Transverse colon (tissue), 4 donors: ENCODE data around the gene GSG1L.

Experiments
- EP300 ChIP-seq: sonication (generic); formaldehyde crosslinking; IDR thresholded peaks from one replicate; pipeline ENCODE4 v1.6.1; 2017; ENCODE audit warnings: antibody characterized with exemption, low read depth
- POLR2A ChIP-seq: fragments of 450-650 bp; IDR thresholded peaks from one replicate; pipeline ENCODE4 v1.6.1; 2016; ENCODE audit warnings: antibody characterized with exemption, mild to moderate bottlenecking, moderate library complexity
- POLR2AphosphoS5 ChIP-seq, 3 donors: sonication (generic); formaldehyde crosslinking; IDR thresholded peaks; one replicate each; pipeline ENCODE4 v1.6.1; 2016; ENCODE audit warnings: antibody characterized with exemption in 3 of 3
- TF ChIP-seq, protein P1 (sequence below), 5 experiments: fragments of 200-600 bp in 3 of 5; fragments of 450-650 bp in 2 of 5; sonication (generic) in 3 of 5; IDR thresholded peaks; 1 replicate in 2 of 5; 2 replicates in 3 of 5; pipeline ENCODE4 v1.5.1; 2016 to 2017; ENCODE audit warnings: antibody characterized with exemption in 5 of 5, inconsistent platforms in 3 of 5, mild to moderate bottlenecking in 2 of 5, moderate library complexity in 1 of 5

DNA sequence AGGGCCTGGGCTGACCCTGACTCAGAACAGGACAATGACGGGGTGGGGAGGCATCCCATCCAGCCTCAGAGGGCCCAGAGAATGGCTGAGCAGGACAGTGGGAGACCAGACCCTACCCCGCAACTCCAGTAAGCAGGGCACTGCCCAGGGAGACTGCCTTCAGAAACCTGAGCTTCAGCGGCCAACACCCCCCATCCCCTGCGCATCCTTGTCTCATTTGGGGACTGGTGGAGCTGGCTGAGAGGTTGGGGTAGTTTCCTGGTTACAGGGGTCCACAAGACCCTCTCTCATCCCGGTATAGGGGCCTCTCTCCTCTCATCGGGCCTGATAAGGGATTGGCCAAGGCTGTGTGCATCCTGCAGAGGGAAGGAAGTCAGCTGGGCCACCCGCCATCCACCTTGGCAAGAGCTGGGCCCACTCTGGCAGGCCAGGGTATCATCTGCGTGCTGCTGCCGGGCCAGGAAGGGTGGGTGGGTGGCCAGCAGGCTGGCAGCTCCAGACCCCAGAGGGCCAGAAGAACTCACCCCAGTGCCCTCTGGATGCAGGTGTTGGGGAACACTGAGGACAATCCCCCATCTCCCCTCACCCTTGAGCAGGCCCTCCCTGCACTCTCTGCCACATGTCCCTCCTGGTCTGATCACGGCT lies 284.5 kb downstream of the GSG1L start:
- TF ChIP-seq POLR2A (no peak), POLR2AphosphoS5 (IDR thresholded peaks at IDR 0.05) (no peak), EP300 (no peak)
- TF ChIP-seq, protein P1, sequence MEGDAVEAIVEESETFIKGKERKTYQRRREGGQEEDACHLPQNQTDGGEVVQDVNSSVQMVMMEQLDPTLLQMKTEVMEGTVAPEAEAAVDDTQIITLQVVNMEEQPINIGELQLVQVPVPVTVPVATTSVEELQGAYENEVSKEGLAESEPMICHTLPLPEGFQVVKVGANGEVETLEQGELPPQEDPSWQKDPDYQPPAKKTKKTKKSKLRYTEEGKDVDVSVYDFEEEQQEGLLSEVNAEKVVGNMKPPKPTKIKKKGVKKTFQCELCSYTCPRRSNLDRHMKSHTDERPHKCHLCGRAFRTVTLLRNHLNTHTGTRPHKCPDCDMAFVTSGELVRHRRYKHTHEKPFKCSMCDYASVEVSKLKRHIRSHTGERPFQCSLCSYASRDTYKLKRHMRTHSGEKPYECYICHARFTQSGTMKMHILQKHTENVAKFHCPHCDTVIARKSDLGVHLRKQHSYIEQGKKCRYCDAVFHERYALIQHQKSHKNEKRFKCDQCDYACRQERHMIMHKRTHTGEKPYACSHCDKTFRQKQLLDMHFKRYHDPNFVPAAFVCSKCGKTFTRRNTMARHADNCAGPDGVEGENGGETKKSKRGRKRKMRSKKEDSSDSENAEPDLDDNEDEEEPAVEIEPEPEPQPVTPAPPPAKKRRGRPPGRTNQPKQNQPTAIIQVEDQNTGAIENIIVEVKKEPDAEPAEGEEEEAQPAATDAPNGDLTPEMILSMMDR (IDR thresholded peaks at IDR 0.05) = no peak
